Measurements from ENCODE around the gene CCDC106.

DNA sequence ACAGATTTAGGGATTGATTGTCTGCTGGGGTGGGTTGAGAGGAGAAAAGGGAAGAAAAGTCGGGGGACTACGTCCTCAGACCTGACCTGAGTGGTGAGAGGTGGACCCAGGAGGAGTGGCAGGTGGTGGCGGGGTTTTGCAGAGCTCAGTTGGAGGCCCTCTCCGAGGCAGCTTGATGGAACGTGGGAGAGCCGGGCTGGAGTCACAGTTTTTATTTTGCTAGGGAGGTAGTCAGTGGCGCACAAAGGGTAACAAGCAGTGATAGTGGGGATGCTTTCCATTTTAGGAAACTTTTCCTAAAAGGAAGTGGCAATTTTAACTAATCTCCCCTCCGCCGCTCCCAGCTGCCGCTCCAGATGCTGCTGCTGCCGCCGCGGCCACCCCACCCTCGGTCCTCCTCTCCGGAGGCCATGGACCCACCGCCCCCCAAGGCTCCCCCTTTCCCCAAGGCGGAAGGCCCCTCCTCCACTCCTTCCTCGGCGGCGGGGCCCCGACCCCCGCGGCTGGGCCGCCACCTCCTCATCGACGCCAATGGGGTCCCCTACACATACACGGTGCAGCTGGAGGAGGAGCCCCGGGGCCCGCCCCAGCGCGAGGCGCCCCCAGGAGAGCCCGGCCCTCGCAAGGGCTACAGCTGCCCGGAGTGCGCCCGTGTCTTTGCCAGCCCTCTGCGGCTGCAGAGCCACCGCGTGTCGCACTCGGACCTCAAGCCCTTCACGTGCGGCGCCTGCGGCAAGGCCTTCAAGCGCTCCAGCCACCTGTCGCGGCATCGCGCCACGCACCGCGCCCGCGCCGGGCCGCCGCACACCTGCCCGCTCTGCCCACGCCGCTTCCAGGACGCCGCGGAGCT lies 5.6 kb upstream of the CCDC106 start:
- TF ChIP-seq LEF1 (IDR thresholded peaks at IDR 0.05; ENCODE audit: borderline replicate concordance) (no peak), ELF4 (IDR thresholded peaks at IDR 0.05) (no peak), FOXK2 (IDR thresholded peaks at IDR 0.05) (no peak), FOXA1 (IDR thresholded peaks at IDR 0.05) (no peak), SUZ12 (IDR thresholded peaks at IDR 0.05) (no peak), FOXM1 (IDR thresholded peaks at IDR 0.05; ENCODE audit: borderline replicate concordance) (no peak), BHLHE40 (IDR thresholded peaks at IDR 0.05; ENCODE audit: borderline replicate concordance) (no peak), NFRKB (IDR thresholded peaks at IDR 0.05) (no peak), SP1 (IDR thresholded peaks at IDR 0.05) (no peak), HDGF (IDR thresholded peaks at IDR 0.05; ENCODE audit: borderline replicate concordance) (no peak), TARDBP (IDR thresholded peaks at IDR 0.05) (no peak), L3MBTL2 (conservative IDR thresholded peaks at IDR 0.05) (no peak), ZNF384 (IDR thresholded peaks at IDR 0.05) (no peak), CTBP1 (IDR thresholded peaks at IDR 0.05; ENCODE audit: borderline replicate concordance) (no peak)

Data from HEK293T (cell line).